HFF-Myc (cell line): ENCODE data around the gene KRTAP6-2.

Experiments
- DNase-seq: peaks from one replicate; pipeline ENCODE4 v3.0.0-alpha.2; 2011; ENCODE audit warnings: low read depth; ENCODE audit errors: extremely low read depth
- H3K4me3 ChIP-seq: replicated peaks from 2 replicates; pipeline ENCODE4 v1.5.1; 2011; ENCODE audit warnings: low read depth, mild to moderate bottlenecking, control low read depth, low read length
- CTCF ChIP-seq: IDR thresholded peaks from 2 replicates; pipeline ENCODE4 v1.5.1; 2012; ENCODE audit warnings: mild to moderate bottlenecking, low read depth, low read length, control low read depth; ENCODE audit errors: missing control alignments

Gene KRTAP6-2

DNA sequence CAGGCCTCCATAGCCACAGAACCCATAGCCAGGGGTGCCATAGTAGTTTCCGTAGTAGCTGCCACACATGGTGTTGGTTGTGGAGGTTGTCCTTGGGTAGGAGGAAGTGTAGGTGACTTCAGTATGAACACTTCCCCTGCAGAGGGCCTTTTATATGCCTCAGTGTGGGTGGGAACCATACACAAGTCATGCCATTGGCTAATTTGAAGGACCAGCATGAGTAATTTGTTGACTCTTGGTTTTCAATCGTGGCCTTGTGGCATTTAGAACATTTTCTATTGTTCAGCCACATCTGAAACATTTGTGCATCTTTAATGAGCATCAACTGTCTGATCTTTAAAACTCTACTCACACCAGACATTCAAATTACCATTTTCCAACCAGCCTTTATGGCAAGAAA, 15.1 kb upstream of the KRTAP6-2 start, which contains the start of gene KRTAP6-1:
Gene KRTAP6-1 (minus strand): TSS at position 95 of the 400 bp plus-strand sequence. CDS start 26 bp downstream, at position 69.
- DNase-seq = no peak
- H3K4me3 ChIP-seq = no peak within 1 kb of the TSS
- no peak for TF ChIP-seq CTCF

DNA sequence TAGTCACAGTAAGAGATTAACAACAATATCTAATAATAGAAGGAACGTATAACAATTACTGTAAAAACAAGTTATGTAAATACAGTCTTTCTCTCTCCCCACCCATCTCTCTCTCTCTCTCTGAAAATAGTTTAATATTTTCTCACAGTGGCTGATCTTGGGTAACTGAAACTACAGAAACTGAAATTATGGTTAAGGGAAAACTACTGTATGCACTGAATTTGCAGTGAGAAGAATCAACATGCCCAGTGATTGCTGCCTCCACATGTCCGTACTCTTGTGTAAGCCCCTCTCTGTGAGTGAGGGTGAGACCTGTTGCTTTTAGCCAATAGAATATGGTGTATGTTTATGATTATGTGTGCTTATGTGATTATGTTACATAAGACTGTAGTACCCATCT, 13.4 kb upstream of the KRTAP6-2 start:
- DNase-seq = no peak
- no peak overlapping the region for H3K4me3 ChIP-seq
- no peak for TF ChIP-seq CTCF

DNA sequence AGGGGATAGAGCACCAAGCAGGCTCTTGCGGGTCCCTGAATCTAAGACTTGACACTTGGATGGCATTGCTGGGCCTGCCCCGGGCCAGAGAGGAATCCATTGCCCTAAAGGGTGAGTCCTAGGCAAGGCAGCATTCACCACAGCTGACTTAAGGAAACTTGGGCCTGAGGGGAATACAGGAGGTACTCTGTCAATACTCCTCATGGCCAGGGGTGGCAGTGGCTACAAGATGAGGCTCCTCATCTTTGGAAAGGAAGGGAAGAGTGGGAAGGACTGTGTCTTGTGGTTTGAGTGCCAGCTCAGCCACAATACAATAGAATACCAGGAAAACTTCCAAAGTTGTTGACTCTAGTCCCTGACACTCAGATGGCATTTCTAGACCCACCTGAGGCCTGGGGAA, 7.3 kb upstream of the KRTAP6-2 start:
- TF ChIP-seq CTCF = no peak
- no peak overlapping the region for H3K4me3 ChIP-seq
- DNase-seq = no peak

- DNase-seq = no peak
- H3K4me3 ChIP-seq = no peak within 1 kb of the TSS
- TF ChIP-seq CTCF = no peak
These were observed 2.1 kb upstream of the KRTAP6-2 start, which contains the start of gene KRTAP22-1 for GRCh38 chr21:30600787-30601186. Gene KRTAP22-1 (plus strand): TSS chr21:30601087.

- no peak for DNase-seq
- TF ChIP-seq CTCF = no peak
- H3K4me3 ChIP-seq = no peak within 1 kb of the TSS
These were observed 6.6 kb downstream of the KRTAP6-2 start, which contains the start of gene KRTAP6-3 for GRCh38 chr21:30592140-30592539. Gene KRTAP6-3 (plus strand): TSS chr21:30592440. CDS start chr21:30592446, 6 bp downstream.

DNA sequence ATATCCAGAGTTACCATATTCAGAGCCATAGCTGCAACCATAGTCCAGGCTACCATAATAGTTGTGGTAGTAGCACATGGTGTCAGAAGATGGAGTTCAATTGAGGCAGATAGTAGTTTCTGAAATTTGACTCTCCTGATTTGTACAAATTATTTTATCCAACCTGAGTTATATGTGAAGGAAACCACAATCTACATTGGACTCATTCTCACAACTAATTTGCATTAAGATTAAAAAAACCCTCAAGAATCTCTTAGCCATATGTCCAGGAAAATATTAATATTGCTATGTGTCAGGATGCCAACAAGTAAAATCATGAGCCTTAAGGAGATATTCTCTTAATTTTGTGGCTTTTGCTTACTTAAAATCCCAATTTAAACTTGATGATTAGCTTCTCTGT, 8.4 kb downstream of the KRTAP6-2 start, which contains the start of gene KRTAP22-2:
Gene KRTAP22-2 (minus strand): TSS at position 101 of the 400 bp plus-strand sequence.
- H3K4me3 ChIP-seq = no peak within 1 kb of the TSS
- no peak for TF ChIP-seq CTCF

GRCh38 chr21:30582870-30583269, 15.8 kb downstream of the KRTAP6-2 start:
- no peak for TF ChIP-seq CTCF
- H3K4me3 ChIP-seq = no peak overlapping the region
- DNase-seq = no peak

More for the DNA sequence above, 8.4 kb downstream of the KRTAP6-2 start, which contains the start of gene KRTAP22-2:
- no peak for DNase-seq
